Fibroblast of lung (primary cell): ENCODE data around the gene ANO10. TPM values are rescaled to one million over a fixed set of nuclear protein-coding genes. Genes with fewer than 3 reads are reported as not detected.
"Not testable (repeated sequence)": the region's sequence is repeated elsewhere in the genome, so short reads cannot be mapped to it uniquely, and the experiment has no call there.

ENCODE experiments used
- DNase-seq, 2 donors: peaks; one replicate each; pipeline versions ENCODE4 v3.0.0 to v3.0.0-alpha.2; 2010; ENCODE audit warnings: low read depth in 2 of 2
- H2AFZ ChIP-seq: 2 replicates; pipeline ENCODE4 v1.5.1; 2012; ENCODE audit warnings: low read length, control low read depth, inconsistent platforms
- H3K27ac ChIP-seq: 2 replicates; pipeline ENCODE4 v1.5.1; 2011; ENCODE audit warnings: low read length, control low read depth; ENCODE audit not compliant: insufficient read depth
- H3K27me3 ChIP-seq: 2 replicates; pipeline ENCODE4 v1.5.1; 2011; ENCODE audit warnings: mild to moderate bottlenecking, low read length; ENCODE audit not compliant: control insufficient read depth, insufficient read depth
- H3K36me3 ChIP-seq: 2 replicates; pipeline ENCODE4 v1.5.1; 2011; ENCODE audit warnings: low read length; ENCODE audit not compliant: control insufficient read depth, insufficient read depth
- H3K4me1 ChIP-seq: 2 replicates; pipeline ENCODE4 v1.5.1; 2011; ENCODE audit warnings: low read length; ENCODE audit not compliant: control insufficient read depth, insufficient read depth; ENCODE audit errors: extremely low read depth
- H3K4me2 ChIP-seq: 2 replicates; pipeline ENCODE4 v1.5.1; 2011; ENCODE audit warnings: low read length, control low read depth; ENCODE audit not compliant: insufficient read depth; ENCODE audit errors: extremely low read depth
- H3K4me3 ChIP-seq, 4 experiments: fragments of 200-600 bp in 1 of 4; sonication (generic) in 1 of 4; replicated peaks in 1 of 4; 2 replicates each; pipeline ENCODE4 v1.5.1; 2011 to 2016; ENCODE audit warnings: low read length in 4 of 4, low read depth in 3 of 4, mild to moderate bottlenecking in 3 of 4, control low read depth in 2 of 4, inconsistent platforms in 1 of 4, mixed read lengths in 1 of 4; ENCODE audit not compliant: insufficient read depth in 1 of 4; ENCODE audit errors: control extremely low read depth in 1 of 4
- H3K79me2 ChIP-seq: 2 replicates; pipeline ENCODE4 v1.5.1; 2012; ENCODE audit warnings: mild to moderate bottlenecking, low read length, inconsistent platforms; ENCODE audit not compliant: control insufficient read depth, insufficient read depth
- H3K9ac ChIP-seq: 2 replicates; pipeline ENCODE4 v1.5.1; 2011; ENCODE audit warnings: mild to moderate bottlenecking, low read length, control low read depth; ENCODE audit not compliant: insufficient read depth
- H3K9me3 ChIP-seq: 2 replicates; pipeline ENCODE4 v1.5.1; 2012; ENCODE audit warnings: low read depth, low read length; ENCODE audit not compliant: control insufficient read depth, insufficient read depth
- H4K20me1 ChIP-seq: 2 replicates; pipeline ENCODE4 v1.5.1; 2011; ENCODE audit warnings: low read length; ENCODE audit not compliant: control insufficient read depth, insufficient read depth; ENCODE audit errors: extremely low read depth
- EZH2 ChIP-seq: IDR thresholded peaks from 2 replicates; pipeline ENCODE4 v1.5.1; 2012; ENCODE audit warnings: low read length, control low read depth, mild to moderate bottlenecking; ENCODE audit errors: missing control alignments
- polyA plus RNA-seq, 2 donors: library from polyadenylated mRNA; depleted of rRNA in 1 of 2; stranded (reverse) in 1 of 2; unstranded in 1 of 2; fragments of >200 nt; gene quantifications; 2 replicates each; pipeline ENCODE4 v1.2.1, GENCODE V29; 2011 to 2012; ENCODE audit warnings: missing spikeins in 1 of 2
- total RNA-seq: library from RNA; depleted of rRNA; stranded (reverse); fragments of >200 nt; gene quantifications from 2 replicates; pipeline ENCODE4 v1.2.1, GENCODE V29; 2014
- TF ChIP-seq, protein P1 (sequence below), 2 donors: IDR thresholded peaks in 1 of 2; conservative IDR thresholded peaks in 1 of 2; 1 replicate in 1 of 2; 2 replicates in 1 of 2; pipeline ENCODE4 v1.5.1; 2011 to 2012; ENCODE audit warnings: low read length in 2 of 2, control low read depth in 1 of 2, inconsistent platforms in 1 of 2, low read depth in 1 of 2, mild to moderate bottlenecking in 1 of 2

Gene ANO10
- total and polyA plus RNA-seq, 2 donors (not counting 1 experiment from before 2014, with no cell fraction given), result 103 to 138 TPM

DNA sequence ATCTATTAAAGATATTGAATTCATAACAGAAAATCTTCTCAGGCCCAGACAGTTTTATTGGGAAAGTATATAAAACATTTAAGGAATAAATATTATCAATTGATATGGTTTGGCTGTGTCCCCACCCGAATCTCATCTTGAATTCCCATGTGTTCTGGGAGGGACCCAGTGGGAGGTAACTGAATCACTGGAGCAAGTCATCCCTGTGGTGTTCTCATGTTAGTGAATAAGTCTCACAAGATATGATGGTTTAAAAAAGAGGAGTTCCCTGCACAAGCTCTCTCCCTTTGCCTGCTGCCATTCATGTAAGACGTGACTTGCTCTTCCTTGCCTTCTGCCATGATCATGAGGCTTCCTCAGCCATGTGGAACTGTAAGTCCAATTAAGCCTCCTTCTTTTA lies 160.5 kb downstream of the ANO10 start:
- no peaks in the 10 kb centered on the region for H3K27me3 ChIP-seq
- H3K79me2 ChIP-seq, result no peaks in the 10 kb centered on the region
- H3K9me3 ChIP-seq, result no peaks in the 10 kb centered on the region
- H3K4me3 ChIP-seq, result no peak overlapping the region
- no peaks in the 10 kb centered on the region for H3K36me3 ChIP-seq
- no peaks in the 10 kb centered on the region for H4K20me1 ChIP-seq
- no peaks in the 10 kb centered on the region for H3K4me1 ChIP-seq
- H2AFZ ChIP-seq, result no peak overlapping the region
- DNase-seq, result no peak
- H3K4me2 ChIP-seq, result no peak overlapping the region
- no peak overlapping the region for H3K27ac ChIP-seq
- TF ChIP-seq, protein P1, sequence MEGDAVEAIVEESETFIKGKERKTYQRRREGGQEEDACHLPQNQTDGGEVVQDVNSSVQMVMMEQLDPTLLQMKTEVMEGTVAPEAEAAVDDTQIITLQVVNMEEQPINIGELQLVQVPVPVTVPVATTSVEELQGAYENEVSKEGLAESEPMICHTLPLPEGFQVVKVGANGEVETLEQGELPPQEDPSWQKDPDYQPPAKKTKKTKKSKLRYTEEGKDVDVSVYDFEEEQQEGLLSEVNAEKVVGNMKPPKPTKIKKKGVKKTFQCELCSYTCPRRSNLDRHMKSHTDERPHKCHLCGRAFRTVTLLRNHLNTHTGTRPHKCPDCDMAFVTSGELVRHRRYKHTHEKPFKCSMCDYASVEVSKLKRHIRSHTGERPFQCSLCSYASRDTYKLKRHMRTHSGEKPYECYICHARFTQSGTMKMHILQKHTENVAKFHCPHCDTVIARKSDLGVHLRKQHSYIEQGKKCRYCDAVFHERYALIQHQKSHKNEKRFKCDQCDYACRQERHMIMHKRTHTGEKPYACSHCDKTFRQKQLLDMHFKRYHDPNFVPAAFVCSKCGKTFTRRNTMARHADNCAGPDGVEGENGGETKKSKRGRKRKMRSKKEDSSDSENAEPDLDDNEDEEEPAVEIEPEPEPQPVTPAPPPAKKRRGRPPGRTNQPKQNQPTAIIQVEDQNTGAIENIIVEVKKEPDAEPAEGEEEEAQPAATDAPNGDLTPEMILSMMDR (conservative IDR thresholded peaks at IDR 0.05 in 1 of 2, IDR thresholded peaks at IDR 0.05 in 1 of 2; ENCODE audit: low read depth in 1 of 2, low read length in 2 of 2), result no peak
- no peak for TF ChIP-seq EZH2
- no peak overlapping the region for H3K9ac ChIP-seq

DNA sequence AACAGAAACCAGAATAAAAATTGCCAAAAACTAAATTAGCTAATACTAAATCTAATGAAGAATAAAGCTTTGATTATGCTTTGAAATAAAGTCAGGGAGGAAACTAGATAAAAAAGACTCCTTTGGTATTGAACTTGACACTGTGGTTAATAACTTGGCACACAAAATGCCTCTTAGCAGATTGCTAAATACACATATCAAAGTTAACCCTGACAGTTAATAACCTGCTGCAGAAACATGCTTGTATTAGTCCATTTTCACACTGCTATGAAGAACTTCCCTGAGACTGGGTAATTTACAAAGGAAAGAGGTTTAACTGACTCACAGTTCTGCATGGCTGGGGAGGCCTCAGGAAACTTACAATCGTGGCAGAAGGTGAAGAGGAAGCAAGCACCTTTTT lies 164.8 kb downstream of the ANO10 start:
- not testable (repeated sequence) for DNase-seq, H3K4me2 ChIP-seq, H3K79me2 ChIP-seq, H3K27ac ChIP-seq, H3K9ac ChIP-seq, H3K27me3 ChIP-seq, H4K20me1 ChIP-seq, H3K4me3 ChIP-seq, H3K9me3 ChIP-seq, H3K36me3 ChIP-seq, H2AFZ ChIP-seq, H3K4me1 ChIP-seq

DNA sequence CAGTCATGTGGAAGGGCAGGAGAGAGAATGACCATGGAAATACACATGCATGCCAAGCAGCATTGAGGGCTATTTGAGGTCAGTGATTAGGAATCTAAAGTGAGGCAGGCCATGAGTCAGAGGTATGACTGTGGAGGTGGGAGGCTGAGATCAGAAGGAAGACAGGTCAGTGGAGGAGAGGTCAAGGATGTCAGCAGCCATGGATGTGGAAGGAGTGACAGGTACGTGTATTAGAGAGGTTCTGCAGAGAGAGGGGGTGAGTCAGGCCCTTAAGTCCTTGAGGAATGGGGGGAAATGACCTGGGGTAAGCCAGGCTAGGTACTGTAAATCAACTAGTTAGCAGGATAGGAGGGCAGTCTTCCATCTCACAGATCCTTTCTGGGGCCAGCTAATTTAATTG lies 166.6 kb downstream of the ANO10 start:
- H3K27me3 ChIP-seq, result no peaks in the 10 kb centered on the region
- no peak overlapping the region for H2AFZ ChIP-seq
- no peak overlapping the region for H3K9ac ChIP-seq
- no peaks in the 10 kb centered on the region for H3K79me2 ChIP-seq
- no peak for TF ChIP-seq EZH2
- TF ChIP-seq, protein P1 (conservative IDR thresholded peaks at IDR 0.05 in 1 of 2, IDR thresholded peaks at IDR 0.05 in 1 of 2; ENCODE audit: low read depth in 1 of 2, low read length in 2 of 2), result no peak
- no peak overlapping the region for H3K4me2 ChIP-seq
- H3K36me3 ChIP-seq, result no peaks in the 10 kb centered on the region
- peak; percentile 6 to 80 for DNase-seq
- no peaks in the 10 kb centered on the region for H3K9me3 ChIP-seq
- H3K27ac ChIP-seq, result no peak overlapping the region
- peaks cover 2% of the 10 kb centered on the region for H3K4me1 ChIP-seq
- no peaks in the 10 kb centered on the region for H4K20me1 ChIP-seq
- H3K4me3 ChIP-seq, result no peak overlapping the region
